H1 (cell line): ENCODE results near the gene GPR143. TPM values are rescaled to one million over a fixed set of nuclear protein-coding genes. Genes with fewer than 3 reads are reported as not detected.

Experiments used
- CTCF ChIA-PET: fragments of 300-600 bp; sonication (Branson Sonifier 250); formaldehyde crosslinking; loops from one replicate; lab custom pipeline; 2021; ENCODE audit not compliant: partially characterized antibody; lab: Charles Lee
- POLR2A ChIA-PET: fragments of 300-600 bp; sonication (Branson Sonifier 250); formaldehyde crosslinking; loops from one replicate; lab custom pipeline; 2021; ENCODE audit warnings: inconsistent platforms; ENCODE audit not compliant: partially characterized antibody; lab: Charles Lee
- DNase-seq, 2 experiments: peaks; one replicate each; pipeline versions ENCODE4 v3.0.0 to v3.0.0-alpha.2; 2010 to 2022; ENCODE audit warnings: low spot score in 2 of 2, low read depth in 1 of 2, mixed read lengths in 1 of 2
- FAIRE-seq: peaks from 2 replicates; lab custom pipeline; 2011; peaks lifted over from hg19 to GRCh38; lab: Jason Lieb, UNC
- H2AFZ ChIP-seq: 2 replicates; pipeline ENCODE4 v1.8.1; 2012; ENCODE audit warnings: low read length, inconsistent platforms
- H2AK5ac ChIP-seq: 2 replicates; pipeline ENCODE4 v1.6.1; 2013; ENCODE audit warnings: low read depth, low read length
- H2BK120ac ChIP-seq: replicated peaks from 2 replicates; pipeline ENCODE3; 2013; ENCODE audit warnings: low read depth, low read length, inconsistent platforms
- H2BK12ac ChIP-seq: 2 replicates; pipeline ENCODE4 v1.6.1; 2013; ENCODE audit warnings: low read depth, low read length
- H2BK15ac ChIP-seq: 2 replicates; pipeline ENCODE4 v1.6.1; 2013; ENCODE audit warnings: low read length
- H2BK20ac ChIP-seq: 2 replicates; pipeline ENCODE4 v1.6.1; 2013; ENCODE audit warnings: low read length
- H2BK5ac ChIP-seq: 2 replicates; pipeline ENCODE4 v1.6.1; 2013; ENCODE audit warnings: low read depth, low read length
- H3K14ac ChIP-seq: 2 replicates; pipeline ENCODE4 v1.6.1; 2013; ENCODE audit warnings: inconsistent platforms; ENCODE audit not compliant: insufficient read length
- H3K18ac ChIP-seq: 2 replicates; pipeline ENCODE4 v1.6.1; 2013; ENCODE audit warnings: low read length; ENCODE audit errors: extremely low read depth
- H3K23ac ChIP-seq: 2 replicates; pipeline ENCODE4 v1.6.1; 2013; ENCODE audit warnings: inconsistent platforms; ENCODE audit not compliant: insufficient read length
- H3K23me2 ChIP-seq: 2 replicates; pipeline ENCODE4 v1.6.1; 2013; ENCODE audit warnings: low read depth, low read length
- H3K27ac ChIP-seq: 2 replicates; pipeline ENCODE4 v1.6.1; 2011; ENCODE audit warnings: low read depth, low read length, inconsistent platforms
- H3K27me3 ChIP-seq, 4 experiments: replicated peaks in 1 of 4; 1 replicate in 1 of 4; 2 replicates in 3 of 4; pipeline versions ENCODE4 v1.6.1 to v1.8.1; 2011 to 2013; ENCODE audit warnings: low read length in 3 of 4, mild to moderate bottlenecking in 3 of 4, inconsistent platforms in 2 of 4, mixed read lengths in 2 of 4, moderate library complexity in 1 of 4; ENCODE audit not compliant: control insufficient read depth in 3 of 4, insufficient read depth in 3 of 4; ENCODE audit errors: extremely low read depth in 1 of 4
- H3K36me3 ChIP-seq, 4 experiments: 2 replicates each; pipeline versions ENCODE4 v1.6.1 to v1.8.1; 2011 to 2013; ENCODE audit warnings: mild to moderate bottlenecking in 4 of 4, low read length in 3 of 4, moderate library complexity in 2 of 4, control low read depth in 1 of 4, inconsistent platforms in 1 of 4; ENCODE audit not compliant: insufficient read depth in 4 of 4, control insufficient read depth in 2 of 4
- H3K4ac ChIP-seq: replicated peaks from 2 replicates; pipeline ENCODE3; 2013; ENCODE audit warnings: low read length, low read depth, mixed read lengths, inconsistent platforms; ENCODE audit not compliant: insufficient read length
- H3K4me1 ChIP-seq, 4 experiments: replicated peaks in 1 of 4; 1 replicate in 1 of 4; 2 replicates in 3 of 4; pipeline versions ENCODE4 v1.6.1 to v1.8.1; 2011 to 2013; ENCODE audit warnings: low read length in 3 of 4, inconsistent platforms in 2 of 4, mixed read lengths in 1 of 4; ENCODE audit not compliant: insufficient read depth in 4 of 4, control insufficient read depth in 3 of 4
- H3K4me2 ChIP-seq, 2 experiments: 2 replicates each; pipeline versions ENCODE4 v1.6.1 to v1.8.1; 2011 to 2013; ENCODE audit warnings: low read depth in 2 of 2, low read length in 2 of 2, control low read depth in 1 of 2, inconsistent platforms in 1 of 2, mild to moderate bottlenecking in 1 of 2; ENCODE audit not compliant: insufficient read depth in 1 of 2
- H3K4me3 ChIP-seq, 4 experiments: fragments of 200-600, 300-600 bp in 1 of 4; sonication (generic), shearing (Covaris generic), sonication (Bioruptor Twin) in 1 of 4; 2 replicates each; pipeline versions ENCODE4 v1.5.1 to v1.8.1; 2011 to 2016; ENCODE audit warnings: low read length in 4 of 4, low read depth in 3 of 4, control low read depth in 2 of 4, inconsistent platforms in 2 of 4, mild to moderate bottlenecking in 2 of 4, mixed read lengths in 1 of 4, moderate library complexity in 1 of 4; ENCODE audit not compliant: insufficient read depth in 2 of 4; ENCODE audit errors: extremely low read depth in 1 of 4
- H3K56ac ChIP-seq: replicated peaks from 2 replicates; pipeline ENCODE3; 2013; ENCODE audit warnings: low read depth, mild to moderate bottlenecking, mixed read lengths, low read length, inconsistent platforms; ENCODE audit not compliant: insufficient read length
- H3K79me1 ChIP-seq: 2 replicates; pipeline ENCODE4 v1.6.1; 2013; ENCODE audit warnings: low read depth, low read length, control low read depth
- H3K79me2 ChIP-seq, 2 experiments: 2 replicates each; pipeline versions ENCODE4 v1.6.1 to v1.8.1; 2012 to 2013; ENCODE audit warnings: low read length in 2 of 2, mild to moderate bottlenecking in 2 of 2, inconsistent platforms in 1 of 2; ENCODE audit not compliant: insufficient read depth in 2 of 2, control insufficient read depth in 1 of 2
- H3K9ac ChIP-seq, 4 experiments: replicated peaks in 1 of 4; 1 replicate in 1 of 4; 2 replicates in 3 of 4; pipeline versions ENCODE4 v1.6.1 to v1.8.1; 2011 to 2013; ENCODE audit warnings: low read depth in 3 of 4, low read length in 3 of 4, control low read depth in 2 of 4, mild to moderate bottlenecking in 2 of 4, moderate library complexity in 2 of 4, inconsistent platforms in 1 of 4; ENCODE audit errors: extremely low read depth in 1 of 4
- H3K9me3 ChIP-seq, 2 experiments: 2 replicates each; pipeline versions ENCODE4 v1.6.1 to v1.8.1; 2012 to 2013; ENCODE audit warnings: mild to moderate bottlenecking in 2 of 2, moderate library complexity in 2 of 2, control low read depth in 1 of 2, inconsistent platforms in 1 of 2, low read depth in 1 of 2, low read length in 1 of 2, mixed read lengths in 1 of 2; ENCODE audit not compliant: insufficient read depth in 2 of 2
- H4K20me1 ChIP-seq, 2 experiments: replicated peaks in 1 of 2; 2 replicates each; pipeline versions ENCODE3 to v1.8.1; 2011 to 2013; ENCODE audit warnings: inconsistent platforms in 2 of 2, low read length in 2 of 2, mild to moderate bottlenecking in 1 of 2; ENCODE audit not compliant: insufficient read depth in 2 of 2, control insufficient read depth in 1 of 2
- H4K5ac ChIP-seq: 2 replicates; pipeline ENCODE4 v1.6.1; 2013; ENCODE audit warnings: low read length, low read depth, mixed read lengths, inconsistent platforms; ENCODE audit not compliant: insufficient read length
- H4K8ac ChIP-seq: 2 replicates; pipeline ENCODE4 v1.8.0; 2013; ENCODE audit warnings: mild to moderate bottlenecking, moderate library complexity, low read length, inconsistent platforms; ENCODE audit not compliant: insufficient read depth; ENCODE audit errors: extremely low read depth
- H4K91ac ChIP-seq: replicated peaks from 2 replicates; pipeline ENCODE3; 2013; ENCODE audit warnings: low read length, mixed read lengths, inconsistent platforms; ENCODE audit not compliant: insufficient read length
- CBX5 ChIP-seq: fragments of 300-800, 300-1000 bp; sonication (generic); IDR thresholded peaks from 2 replicates; pipeline ENCODE4 v1.7.1; 2016; ENCODE audit warnings: antibody characterized with exemption, low read length, low read depth
- CBX8 ChIP-seq: fragments of 300-800, 300-1000 bp; sonication (generic); IDR thresholded peaks from 2 replicates; pipeline ENCODE4 v1.7.1; 2016; ENCODE audit warnings: low read depth, low read length, borderline replicate concordance
- CTBP2 ChIP-seq: IDR thresholded peaks from 2 replicates; pipeline ENCODE4 v1.7.0; 2011; ENCODE audit warnings: borderline replicate concordance, mild to moderate bottlenecking, moderate library complexity, mixed read lengths, low read length; ENCODE audit not compliant: insufficient read depth, insufficient read length
- EP300 ChIP-seq, 2 experiments: IDR thresholded peaks; 1 replicate in 1 of 2; 2 replicates in 1 of 2; pipeline ENCODE4 v1.6.1; 2011 to 2012; ENCODE audit warnings: low read depth in 2 of 2, low read length in 2 of 2, mild to moderate bottlenecking in 2 of 2, borderline replicate concordance in 1 of 2, inconsistent platforms in 1 of 2, moderate library complexity in 1 of 2
- FOSL1 ChIP-seq: IDR thresholded peaks from 2 replicates; pipeline ENCODE4 v1.6.1; 2011; ENCODE audit warnings: mild to moderate bottlenecking, low read depth, low read length, moderate library complexity; ENCODE audit not compliant: insufficient read depth
- KDM4A ChIP-seq: IDR thresholded peaks from one replicate; pipeline ENCODE4 v1.7.1; 2012; ENCODE audit warnings: low read depth, mild to moderate bottlenecking, moderate library complexity, low read length, inconsistent platforms; ENCODE audit not compliant: severe bottlenecking
- MAFK ChIP-seq: IDR thresholded peaks from 2 replicates; pipeline ENCODE4 v1.6.1; 2012; ENCODE audit warnings: low read depth, mild to moderate bottlenecking, improper control_type of control experiment, low read length
- POU5F1 ChIP-seq: IDR thresholded peaks from 2 replicates; pipeline ENCODE4 v1.6.1; 2011; ENCODE audit warnings: low read depth, mild to moderate bottlenecking, low read length, moderate library complexity
- TAF7 ChIP-seq: optimal IDR thresholded peaks from 2 replicates; pipeline ENCODE3; 2011; ENCODE audit warnings: low read depth, mild to moderate bottlenecking, inconsistent platforms, low read length, moderate library complexity, borderline replicate concordance
- TEAD4 ChIP-seq: IDR thresholded peaks from 2 replicates; pipeline ENCODE4 v1.6.1; 2012; ENCODE audit warnings: low read depth, low read length, inconsistent platforms, mixed read lengths
- WGBS, 2 experiments: shearing (Covaris generic) in 1 of 2; methylation state at CpG; one replicate each; pipeline versions ENCODE4 v1.1.6 to v1.1.7; 2013 to 2015; ENCODE audit warnings: low lambda C conversion rate in 2 of 2, mixed read lengths in 2 of 2, inconsistent platforms in 1 of 2, low coverage in 1 of 2, missing lambda C conversion rate in 1 of 2; ENCODE audit not compliant: insufficient replicate concordance in 2 of 2, insufficient coverage in 1 of 2, insufficient read length in 1 of 2; ENCODE audit errors: extremely low coverage in 1 of 2, missing lambda C conversion rate in 1 of 2; 5-methylcytosine and 5-hydroxymethylcytosine counted together
- polyA plus RNA-seq, 7 experiments: library from polyadenylated mRNA; depleted of rRNA in 3 of 7; stranded (reverse) in 5 of 7; unstranded in 2 of 7; fragments of >200 nt in 5 of 7; fragments of 200-250 nt in 2 of 7; gene quantifications; 1 replicate in 5 of 7; 2 replicates in 1 of 7; 4 replicates in 1 of 7; pipeline versions ENCODE4 v1.2.1 to v1.2.3, GENCODE V29; 2011 to 2013; ENCODE audit warnings: missing spikeins in 2 of 7, mixed read lengths in 2 of 7
- total RNA-seq: library from RNA; stranded (reverse); fragmentation: NEBNext Ultra II Directional; extraction: Animal tissue kit (Norgen Biotek cat#: 25700); gene quantifications from 2 replicates; pipeline ENCODE4 v1.2.1, GENCODE V29; 2021
- TF ChIP-seq, protein P1 (sequence below), 3 experiments: IDR thresholded peaks; 1 replicate in 2 of 3; 2 replicates in 1 of 3; pipeline versions ENCODE4 v1.5.1 to v1.6.1; 2011; ENCODE audit warnings: low read length in 3 of 3, mild to moderate bottlenecking in 3 of 3, inconsistent platforms in 2 of 3, low read depth in 1 of 3, moderate library complexity in 1 of 3; ENCODE audit not compliant: insufficient read depth in 1 of 3; ENCODE audit errors: control extremely low read depth in 1 of 3

Gene GPR143
- total and polyA plus RNA-seq, 2 of the 8 experiments (the other 6 are each of a cell fraction or from before 2014, with no cell fraction given) = 18.5 to 30.7 TPM

- no peak overlapping the region for H2BK20ac ChIP-seq
- CTCF ChIA-PET = interaction anchor here (1.5 kb wide), 1 partner anchor 87 kb away, joined by 3 read pairs; no protein-coding TSS in a partner anchor
- no peaks in the 10 kb centered on the region for H3K23me2 ChIP-seq
- no peak overlapping the region for H3K23ac ChIP-seq
- H3K79me2 ChIP-seq = no peaks in the 10 kb centered on the region
- H3K4me2 ChIP-seq = no peak overlapping the region
- H3K4ac ChIP-seq = no peak overlapping the region
- H2BK5ac ChIP-seq = no peak overlapping the region
- H4K20me1 ChIP-seq = peaks cover 2 to 3% of the 10 kb centered on the region in 2 experiments
- H3K56ac ChIP-seq = no peak overlapping the region
- H4K8ac ChIP-seq = no peak overlapping the region
- no peaks in the 10 kb centered on the region for H3K36me3 ChIP-seq
- no peak overlapping the region for H3K14ac ChIP-seq
- WGBS, 2 experiments = 80% methylated on average over 8 of the region's 8 CpGs; no CpG with 5 or more reads in 1 of the 2 experiments
- no peaks in the 10 kb centered on the region for H3K9me3 ChIP-seq
- no peak overlapping the region for H4K5ac ChIP-seq
- no peak overlapping the region for H4K91ac ChIP-seq
- FAIRE-seq (no peak), DNase-seq (no peak)
- peaks cover 0 to 3% (median 0%) of the 10 kb centered on the region in 4 experiments; a peak in 1 of 7 replicates for H3K4me1 ChIP-seq
- H3K27me3 ChIP-seq = no peaks in the 10 kb centered on the region
- POLR2A ChIA-PET = interaction anchor here (0.7 to 1.6 kb wide), 2 partner anchors 9 to 25 kb away, joined by 3 read pairs; no protein-coding TSS in a partner anchor
- H2BK12ac ChIP-seq = no peak overlapping the region
- H2BK15ac ChIP-seq = no peak overlapping the region
- no peak overlapping the region for H2AFZ ChIP-seq
- no peak overlapping the region for H2BK120ac ChIP-seq
- no peak overlapping the region for H3K27ac ChIP-seq
- no peak overlapping the region for H3K9ac ChIP-seq
- no peak overlapping the region for H3K18ac ChIP-seq
- H3K4me3 ChIP-seq = no peak overlapping the region
- no peak overlapping the region for H2AK5ac ChIP-seq
- H3K79me1 ChIP-seq = no peaks in the 10 kb centered on the region
- no peak for TF ChIP-seq TAF7
- TF ChIP-seq MAFK = no peak
- TF ChIP-seq KDM4A = no peak
- TF ChIP-seq EP300 (IDR thresholded peaks at IDR 0.05; ENCODE audit: borderline replicate concordance in 1 of 2, low read depth in 2 of 2, low read length in 2 of 2) = no peak
- no peak for TF ChIP-seq POU5F1
- TF ChIP-seq, protein P1, sequence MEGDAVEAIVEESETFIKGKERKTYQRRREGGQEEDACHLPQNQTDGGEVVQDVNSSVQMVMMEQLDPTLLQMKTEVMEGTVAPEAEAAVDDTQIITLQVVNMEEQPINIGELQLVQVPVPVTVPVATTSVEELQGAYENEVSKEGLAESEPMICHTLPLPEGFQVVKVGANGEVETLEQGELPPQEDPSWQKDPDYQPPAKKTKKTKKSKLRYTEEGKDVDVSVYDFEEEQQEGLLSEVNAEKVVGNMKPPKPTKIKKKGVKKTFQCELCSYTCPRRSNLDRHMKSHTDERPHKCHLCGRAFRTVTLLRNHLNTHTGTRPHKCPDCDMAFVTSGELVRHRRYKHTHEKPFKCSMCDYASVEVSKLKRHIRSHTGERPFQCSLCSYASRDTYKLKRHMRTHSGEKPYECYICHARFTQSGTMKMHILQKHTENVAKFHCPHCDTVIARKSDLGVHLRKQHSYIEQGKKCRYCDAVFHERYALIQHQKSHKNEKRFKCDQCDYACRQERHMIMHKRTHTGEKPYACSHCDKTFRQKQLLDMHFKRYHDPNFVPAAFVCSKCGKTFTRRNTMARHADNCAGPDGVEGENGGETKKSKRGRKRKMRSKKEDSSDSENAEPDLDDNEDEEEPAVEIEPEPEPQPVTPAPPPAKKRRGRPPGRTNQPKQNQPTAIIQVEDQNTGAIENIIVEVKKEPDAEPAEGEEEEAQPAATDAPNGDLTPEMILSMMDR (IDR thresholded peaks at IDR 0.05; ENCODE audit: control extremely low read depth in 1 of 3, insufficient read depth in 1 of 3, low read depth in 1 of 3, low read length in 3 of 3) = no peak
- no peak for TF ChIP-seq CBX8
- no peak for TF ChIP-seq CBX5
- TF ChIP-seq TEAD4 = no peak
- TF ChIP-seq FOSL1 = no peak
- no peak for TF ChIP-seq CTBP2
Measured at GRCh38 chrX:9775930-9776329, 10.3 kb upstream of the GPR143 start.
